Measurements from ENCODE around the gene ZNF609.

ZNF609 gene

DNA sequence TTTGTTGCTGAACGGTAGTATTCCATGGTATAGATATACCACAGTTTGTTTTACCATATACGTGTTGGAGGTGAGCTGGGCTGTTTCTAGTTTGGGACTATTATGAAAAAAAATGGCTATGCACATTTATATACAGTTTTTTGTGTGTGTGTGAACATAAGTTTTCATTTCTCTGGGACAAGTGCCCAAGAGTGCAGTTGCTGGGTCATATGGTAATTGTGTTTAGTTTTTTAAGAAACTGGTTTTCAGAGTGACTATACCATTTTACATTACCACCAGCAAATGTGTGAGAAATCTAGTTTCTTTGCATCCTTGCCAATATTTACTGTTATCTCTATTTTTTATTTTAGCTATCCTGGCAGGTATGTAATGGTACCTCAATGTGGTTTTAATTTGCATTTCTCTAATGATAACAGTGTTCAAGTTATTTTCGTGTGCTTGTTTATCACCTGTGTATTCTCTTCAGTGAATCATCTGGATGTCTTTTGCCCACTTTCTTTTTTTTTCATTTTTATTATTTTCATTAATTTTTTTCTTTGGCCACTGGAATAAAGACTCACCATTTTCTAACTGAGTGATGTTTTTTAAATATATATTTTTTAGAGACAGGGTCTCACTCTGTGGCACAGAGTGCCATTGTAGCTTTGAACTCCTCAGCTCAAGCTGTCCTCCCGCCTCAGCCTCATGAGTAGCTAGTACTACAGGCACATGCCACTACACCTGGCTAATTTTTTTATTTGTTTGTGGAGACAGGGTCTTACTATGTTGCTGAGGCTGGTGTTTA, 75.3 kb downstream of the ZNF609 start:
- H3K4me3 ChIP-seq (ENCODE audit: low read length) = no peak overlapping the region
- no peaks in the 10 kb centered on the region for H3K36me3 ChIP-seq (ENCODE audit: control insufficient read depth, insufficient read depth, low read length)
- H3K9me3 ChIP-seq (ENCODE audit: control insufficient read depth, low read length) = no peaks in the 10 kb centered on the region
- H3K27me3 ChIP-seq (ENCODE audit: control insufficient read depth, insufficient read depth, low read length) = no peaks in the 10 kb centered on the region
- H3K9ac ChIP-seq (ENCODE audit: low read length) = peak overlapping the region; percentile 22
- H3K4me1 ChIP-seq (ENCODE audit: control insufficient read depth, insufficient read depth, low read length) = peaks cover 12% of the 10 kb centered on the region

DNA sequence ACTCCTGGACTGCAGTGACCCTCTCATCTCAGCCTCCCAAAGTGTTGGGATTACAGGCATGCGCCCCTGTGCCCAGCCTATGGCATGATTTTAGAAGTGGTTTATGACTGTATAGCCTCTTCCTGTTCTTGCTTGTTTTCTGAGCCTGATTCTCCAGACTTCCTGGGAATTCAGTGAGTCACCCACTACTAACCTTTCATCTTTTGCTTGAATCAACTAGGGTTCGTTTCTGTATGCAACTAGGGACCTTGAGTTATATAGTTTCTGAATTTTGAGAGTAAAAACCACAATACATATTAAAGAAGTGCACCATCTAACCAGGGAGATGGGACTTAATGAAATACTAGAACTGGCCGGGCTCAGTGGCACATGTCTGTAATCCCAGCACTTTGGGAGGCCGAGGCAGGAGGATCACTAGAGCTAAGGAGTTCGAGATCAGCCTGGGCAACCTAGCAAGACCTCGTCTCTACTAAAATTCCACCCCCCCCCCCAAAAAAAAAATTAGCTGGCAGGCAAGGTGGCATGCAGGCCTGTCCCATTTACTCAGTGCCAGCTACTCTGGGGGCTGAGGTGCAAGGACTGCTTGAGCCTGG, 76.0 kb downstream of the ZNF609 start:
- Histone ChIP-seq H3K9ac (ENCODE audit: low read length) (peak overlapping the region; percentile 22), H3K36me3 (ENCODE audit: control insufficient read depth, insufficient read depth, low read length) (no peaks in the 10 kb centered on the region), H3K9me3 (ENCODE audit: control insufficient read depth, low read length) (no peaks in the 10 kb centered on the region), H3K4me1 (ENCODE audit: control insufficient read depth, insufficient read depth, low read length) (peaks cover 12% of the 10 kb centered on the region), H3K4me3 (ENCODE audit: low read length) (no peak overlapping the region), H3K27me3 (ENCODE audit: control insufficient read depth, insufficient read depth, low read length) (no peaks in the 10 kb centered on the region)

- H3K4me3 ChIP-seq (ENCODE audit: low read length) = no peak overlapping the region
- no peaks in the 10 kb centered on the region for H3K36me3 ChIP-seq (ENCODE audit: control insufficient read depth, insufficient read depth, low read length)
- no peaks in the 10 kb centered on the region for H3K9me3 ChIP-seq (ENCODE audit: control insufficient read depth, low read length)
- no peaks in the 10 kb centered on the region for H3K27me3 ChIP-seq (ENCODE audit: control insufficient read depth, insufficient read depth, low read length)
- peaks cover 5% of the 10 kb centered on the region for H3K4me1 ChIP-seq (ENCODE audit: control insufficient read depth, insufficient read depth, low read length)
- H3K9ac ChIP-seq (ENCODE audit: low read length) = no peak overlapping the region
These were observed 81.7 kb downstream of the ZNF609 start for GRCh38 chr15:64542091-64542490.

GRCh38 chr15:64544450-64544849, 84.1 kb downstream of the ZNF609 start:
- Histone ChIP-seq H3K9me3 (ENCODE audit: control insufficient read depth, low read length) (no peaks in the 10 kb centered on the region), H3K4me1 (ENCODE audit: control insufficient read depth, insufficient read depth, low read length) (no peaks in the 10 kb centered on the region), H3K4me3 (ENCODE audit: low read length) (no peak overlapping the region)

GRCh38 chr15:64547275-64547674, 86.9 kb downstream of the ZNF609 start:
- Histone ChIP-seq H3K27me3 (ENCODE audit: control insufficient read depth, insufficient read depth, low read length) (no peaks in the 10 kb centered on the region), H3K9me3 (ENCODE audit: control insufficient read depth, low read length) (no peaks in the 10 kb centered on the region), H3K9ac (ENCODE audit: low read length) (no peak overlapping the region), H3K4me3 (ENCODE audit: low read length) (no peak overlapping the region), H3K36me3 (ENCODE audit: control insufficient read depth, insufficient read depth, low read length) (no peaks in the 10 kb centered on the region), H3K4me1 (ENCODE audit: control insufficient read depth, insufficient read depth, low read length) (no peaks in the 10 kb centered on the region)

More at GRCh38 chr15:64544450-64544849, 84.1 kb downstream of the ZNF609 start:
- no peaks in the 10 kb centered on the region for H3K36me3 ChIP-seq (ENCODE audit: control insufficient read depth, insufficient read depth, low read length)
- H3K9ac ChIP-seq (ENCODE audit: low read length) = no peak overlapping the region
- no peaks in the 10 kb centered on the region for H3K27me3 ChIP-seq (ENCODE audit: control insufficient read depth, insufficient read depth, low read length)

- Histone ChIP-seq H3K4me3 (ENCODE audit: low read length) (no peak overlapping the region), H3K4me1 (ENCODE audit: control insufficient read depth, insufficient read depth, low read length) (no peaks in the 10 kb centered on the region), H3K36me3 (ENCODE audit: control insufficient read depth, insufficient read depth, low read length) (no peaks in the 10 kb centered on the region), H3K9ac (ENCODE audit: low read length) (no peak overlapping the region), H3K27me3 (ENCODE audit: control insufficient read depth, insufficient read depth, low read length) (no peaks in the 10 kb centered on the region), H3K9me3 (ENCODE audit: control insufficient read depth, low read length) (no peaks in the 10 kb centered on the region)
These were observed 87.9 kb downstream of the ZNF609 start for GRCh38 chr15:64548235-64548634.

DNA sequence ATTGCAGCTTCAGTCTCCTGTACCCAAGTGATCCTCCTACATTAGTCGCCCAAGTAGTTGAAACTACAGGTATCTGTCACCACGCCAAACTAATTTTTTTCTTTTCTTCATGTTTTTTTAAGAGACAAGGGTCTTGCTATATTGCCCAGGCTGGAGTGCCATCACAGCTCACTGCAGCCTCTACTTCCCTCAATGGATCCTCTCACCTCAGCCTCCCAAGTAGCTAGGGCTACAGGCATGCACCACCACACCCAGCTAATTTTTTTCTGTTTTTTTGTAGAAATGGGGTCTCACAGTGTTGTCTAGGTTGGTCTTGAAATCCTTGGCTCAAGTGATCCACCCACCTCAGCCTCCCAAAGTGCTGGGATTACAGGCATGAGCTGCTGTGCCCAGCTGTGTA, 89.5 kb downstream of the ZNF609 start:
- Histone ChIP-seq H3K4me3 (ENCODE audit: low read length) (no peak overlapping the region), H3K9ac (ENCODE audit: low read length) (no peak overlapping the region), H3K9me3 (ENCODE audit: control insufficient read depth, low read length) (no peaks in the 10 kb centered on the region), H3K27me3 (ENCODE audit: control insufficient read depth, insufficient read depth, low read length) (no peaks in the 10 kb centered on the region), H3K36me3 (ENCODE audit: control insufficient read depth, insufficient read depth, low read length) (no peaks in the 10 kb centered on the region), H3K4me1 (ENCODE audit: control insufficient read depth, insufficient read depth, low read length) (no peaks in the 10 kb centered on the region)

- Histone ChIP-seq H3K27me3 (ENCODE audit: control insufficient read depth, insufficient read depth, low read length) (no peaks in the 10 kb centered on the region), H3K4me3 (ENCODE audit: low read length) (no peak overlapping the region), H3K4me1 (ENCODE audit: control insufficient read depth, insufficient read depth, low read length) (no peaks in the 10 kb centered on the region), H3K36me3 (ENCODE audit: control insufficient read depth, insufficient read depth, low read length) (no peaks in the 10 kb centered on the region), H3K9me3 (ENCODE audit: control insufficient read depth, low read length) (no peaks in the 10 kb centered on the region), H3K9ac (ENCODE audit: low read length) (no peak overlapping the region)
These were observed 92.0 kb downstream of the ZNF609 start for GRCh38 chr15:64552281-64552948.

DNA sequence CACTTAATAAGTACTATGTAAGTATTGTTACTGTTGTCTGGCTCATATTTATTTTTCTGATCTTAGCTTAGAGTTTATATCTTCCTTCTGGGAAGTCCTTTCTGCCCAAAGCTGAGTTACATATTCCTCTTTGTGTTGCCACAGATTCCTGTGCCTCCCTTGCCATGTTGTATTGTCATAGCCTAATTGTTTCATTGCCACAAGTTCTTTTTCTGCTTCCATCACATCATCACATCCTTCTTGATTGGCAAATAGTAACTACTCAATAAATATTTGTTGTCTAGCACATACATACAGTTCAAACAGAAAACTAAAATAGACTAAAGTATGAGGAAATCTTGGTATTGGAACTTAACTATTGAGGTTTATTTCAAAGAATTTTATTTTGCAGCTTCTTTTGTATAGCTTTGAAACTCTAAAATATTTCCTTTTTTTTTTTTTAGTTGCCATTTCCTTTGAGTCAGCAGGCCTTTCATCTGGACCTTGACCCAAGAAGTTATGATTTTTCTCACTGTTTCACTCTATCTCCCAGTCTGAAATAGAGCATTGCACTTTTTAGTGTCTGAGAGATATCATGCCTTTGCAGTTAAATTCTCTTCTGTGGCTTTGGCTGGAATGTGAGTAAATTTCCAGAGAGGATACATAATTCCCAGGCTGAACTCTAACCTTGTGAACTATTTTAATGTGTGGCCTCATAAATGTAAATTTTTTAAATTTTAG, 98.2 kb downstream of the ZNF609 start:
- Histone ChIP-seq H3K4me1 (ENCODE audit: control insufficient read depth, insufficient read depth, low read length) (peaks cover 7% of the 10 kb centered on the region), H3K27me3 (ENCODE audit: control insufficient read depth, insufficient read depth, low read length) (no peaks in the 10 kb centered on the region), H3K9me3 (ENCODE audit: control insufficient read depth, low read length) (no peaks in the 10 kb centered on the region), H3K9ac (ENCODE audit: low read length) (no peak overlapping the region), H3K36me3 (ENCODE audit: control insufficient read depth, insufficient read depth, low read length) (no peaks in the 10 kb centered on the region), H3K4me3 (ENCODE audit: low read length) (no peak overlapping the region)

GRCh38 chr15:64559243-64559642, 98.9 kb downstream of the ZNF609 start:
- no peaks in the 10 kb centered on the region for H3K9me3 ChIP-seq (ENCODE audit: control insufficient read depth, low read length)
- H3K36me3 ChIP-seq (ENCODE audit: control insufficient read depth, insufficient read depth, low read length) = no peaks in the 10 kb centered on the region
- no peaks in the 10 kb centered on the region for H3K27me3 ChIP-seq (ENCODE audit: control insufficient read depth, insufficient read depth, low read length)
- H3K4me3 ChIP-seq (ENCODE audit: low read length) = no peak overlapping the region
- H3K9ac ChIP-seq (ENCODE audit: low read length) = no peak overlapping the region
- H3K4me1 ChIP-seq (ENCODE audit: control insufficient read depth, insufficient read depth, low read length) = peaks cover 7% of the 10 kb centered on the region

GRCh38 chr15:64560501-64560900, 100.1 kb downstream of the ZNF609 start:
- Histone ChIP-seq H3K9me3 (ENCODE audit: control insufficient read depth, low read length) (no peaks in the 10 kb centered on the region), H3K36me3 (ENCODE audit: control insufficient read depth, insufficient read depth, low read length) (no peaks in the 10 kb centered on the region), H3K27me3 (ENCODE audit: control insufficient read depth, insufficient read depth, low read length) (no peaks in the 10 kb centered on the region), H3K4me3 (ENCODE audit: low read length) (no peak overlapping the region), H3K4me1 (ENCODE audit: control insufficient read depth, insufficient read depth, low read length) (peaks cover 7% of the 10 kb centered on the region), H3K9ac (ENCODE audit: low read length) (no peak overlapping the region)

GRCh38 chr15:64560998-64561397, 100.6 kb downstream of the ZNF609 start:
- Histone ChIP-seq H3K27me3 (ENCODE audit: control insufficient read depth, insufficient read depth, low read length) (no peaks in the 10 kb centered on the region), H3K36me3 (ENCODE audit: control insufficient read depth, insufficient read depth, low read length) (no peaks in the 10 kb centered on the region), H3K9ac (ENCODE audit: low read length) (no peak overlapping the region), H3K9me3 (ENCODE audit: control insufficient read depth, low read length) (no peaks in the 10 kb centered on the region), H3K4me1 (ENCODE audit: control insufficient read depth, insufficient read depth, low read length) (peaks cover 7% of the 10 kb centered on the region), H3K4me3 (ENCODE audit: low read length) (no peak overlapping the region)
